Chondrocyte (in vitro differentiated cells): ENCODE measurements around the gene PCNX3. TPM values are rescaled to one million over a fixed set of nuclear protein-coding genes. Genes with fewer than 3 reads are reported as not detected.

Source experiments
- DNase-seq: peaks from one replicate; pipeline ENCODE4 v3.0.0; 2021; ENCODE audit warnings: mixed read lengths, low spot score
- H3K27ac Mint-ChIP-seq: one replicate; pipeline ENCODE4 v1.8.0; 2021; ENCODE audit warnings: mild to moderate bottlenecking, moderate library complexity, mixed read lengths; ENCODE audit not compliant: unreplicated experiment
- H3K27me3 Mint-ChIP-seq: 2 replicates; pipeline ENCODE4 v1.8.0; 2021; ENCODE audit warnings: low read depth, mixed read lengths
- H3K36me3 Mint-ChIP-seq: 2 replicates; pipeline ENCODE4 v1.8.0; 2021; ENCODE audit warnings: low read depth, mixed read lengths
- H3K4me1 Mint-ChIP-seq: 2 replicates; pipeline ENCODE4 v1.8.0; 2021; ENCODE audit warnings: low read depth, mild to moderate bottlenecking, mixed read lengths
- H3K4me3 Mint-ChIP-seq: one replicate; pipeline ENCODE4 v1.8.0; 2021; ENCODE audit warnings: mild to moderate bottlenecking, moderate library complexity, mixed read lengths; ENCODE audit not compliant: unreplicated experiment
- H3K9me3 Mint-ChIP-seq: 2 replicates; pipeline ENCODE4 v1.8.0; 2021; ENCODE audit warnings: low read depth, mixed read lengths
- CTCF ChIP-seq: fragments of 200-600 bp; sonication (generic); IDR thresholded peaks from 2 replicates; pipeline ENCODE4 v1.5.0; 2021; ENCODE audit warnings: antibody characterized with exemption, mild to moderate bottlenecking, moderate library complexity
- total RNA-seq: library from RNA; stranded (reverse); gene quantifications from 3 replicates; pipeline ENCODE4 v1.2.1, GENCODE V29; 2021

PCNX3 gene
- total RNA-seq, 1 donor from 2014 or later, result 36.3 TPM

- no peak for TF ChIP-seq CTCF
- Mint-ChIP-seq H3K4me3 (no peak overlapping the region), H3K27me3 (no peaks in the 10 kb centered on the region), H3K36me3 (peaks cover 13% of the 10 kb centered on the region), H3K4me1 (peaks cover 29% of the 10 kb centered on the region), H3K27ac (no peak overlapping the region), H3K9me3 (no peaks in the 10 kb centered on the region)
- no peak for DNase-seq
Measured at GRCh38 chr11:65585396-65586246, 30.0 kb upstream of the PCNX3 start.

GRCh38 chr11:65586247-65586630 lies 29.3 kb upstream of the PCNX3 start:
- Mint-ChIP-seq H3K4me1 (peaks cover 30% of the 10 kb centered on the region), H3K27me3 (no peaks in the 10 kb centered on the region), H3K9me3 (no peaks in the 10 kb centered on the region), H3K4me3 (no peak overlapping the region), H3K36me3 (peaks cover 11% of the 10 kb centered on the region), H3K27ac (no peak overlapping the region)
- no peak for TF ChIP-seq CTCF
- DNase-seq, result no peak

DNA sequence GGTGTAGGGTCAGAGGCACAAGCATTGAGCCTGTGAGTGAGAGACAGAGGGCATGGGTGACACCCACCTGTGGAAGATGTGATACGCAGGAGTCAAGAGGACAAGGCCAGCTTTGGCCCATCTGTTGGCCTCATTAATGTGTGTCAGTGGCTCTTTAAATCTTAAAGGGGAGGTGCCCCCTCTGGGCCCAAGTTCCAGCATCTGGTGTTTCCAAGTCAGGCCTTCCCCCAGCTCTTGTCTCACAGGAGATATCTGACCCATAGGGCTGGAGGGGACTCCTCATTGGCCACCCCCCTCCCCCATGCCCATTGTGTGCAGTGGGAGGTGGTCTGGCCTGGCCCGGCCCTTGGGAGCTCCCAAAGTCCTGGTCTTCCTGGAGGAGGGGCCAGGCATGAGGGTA lies 28.9 kb upstream of the PCNX3 start:
- Mint-ChIP-seq H3K9me3 (no peaks in the 10 kb centered on the region), H3K27me3 (no peaks in the 10 kb centered on the region), H3K4me1 (peaks cover 30% of the 10 kb centered on the region), H3K4me3 (no peak overlapping the region), H3K36me3 (peaks cover 11% of the 10 kb centered on the region), H3K27ac (no peak overlapping the region)
- DNase-seq, result no peak
- no peak for TF ChIP-seq CTCF

DNA sequence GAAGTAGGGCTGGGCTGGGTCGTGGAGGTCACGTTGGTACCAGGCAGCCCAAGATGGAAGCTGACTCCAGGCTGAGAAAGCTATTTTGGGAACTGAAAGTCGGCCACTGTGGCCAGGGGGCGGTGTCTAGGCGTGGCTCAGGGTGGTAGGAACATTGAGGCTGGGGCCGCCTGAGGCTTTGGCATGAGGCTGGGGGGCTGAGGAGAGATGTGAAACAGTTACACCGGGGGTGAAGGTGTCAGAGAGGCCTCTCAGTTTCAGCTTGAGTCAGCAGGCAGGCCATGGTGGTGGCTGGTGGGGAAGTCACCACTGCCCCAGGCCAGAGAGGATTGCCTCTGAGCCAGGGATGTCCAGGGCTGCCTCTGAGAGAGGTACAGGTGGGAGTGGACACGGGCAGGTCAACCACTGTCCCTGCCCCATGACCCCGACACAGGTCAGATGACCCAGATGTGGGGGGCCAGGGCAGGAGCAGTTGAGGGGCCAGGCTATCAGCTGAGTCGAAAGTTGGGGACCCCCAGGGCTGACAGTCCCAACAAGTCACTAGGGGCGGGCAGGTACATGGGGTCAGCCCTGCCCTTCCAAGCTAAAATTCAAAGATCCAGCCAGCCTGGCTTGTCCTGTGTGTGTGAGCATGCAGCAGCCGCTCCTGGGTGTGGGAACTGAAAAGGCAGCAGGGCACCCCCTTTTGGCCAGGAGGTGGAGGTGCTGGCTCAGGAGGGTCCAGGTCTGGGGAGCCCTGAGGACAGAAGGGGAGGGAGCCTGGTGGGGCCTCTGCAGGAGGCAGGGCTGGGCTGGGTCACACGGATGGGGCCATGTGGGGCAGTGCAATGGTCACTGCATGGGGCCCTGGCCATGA lies 27.1 kb upstream of the PCNX3 start:
- Mint-ChIP-seq H3K27ac (no peak overlapping the region), H3K4me1 (peaks cover 30% of the 10 kb centered on the region), H3K4me3 (no peak overlapping the region), H3K9me3 (no peaks in the 10 kb centered on the region), H3K27me3 (no peaks in the 10 kb centered on the region), H3K36me3 (peaks cover 9% of the 10 kb centered on the region)
- TF ChIP-seq CTCF, result peak; percentile 72
- DNase-seq, result no peak

GRCh38 chr11:65589444-65590239 lies 25.9 kb upstream of the PCNX3 start:
- TF ChIP-seq CTCF, result no peak
- DNase-seq, result no peak
- H3K9me3 Mint-ChIP-seq, result no peaks in the 10 kb centered on the region
- peaks cover 30% of the 10 kb centered on the region for H3K4me1 Mint-ChIP-seq
- H3K27me3 Mint-ChIP-seq, result no peaks in the 10 kb centered on the region
- no peak overlapping the region for H3K27ac Mint-ChIP-seq
- H3K36me3 Mint-ChIP-seq, result peaks cover 7% of the 10 kb centered on the region
- no peak overlapping the region for H3K4me3 Mint-ChIP-seq
